GM18873 (cell line): ENCODE measurements around the gene ZBTB5.
"Not testable (repeated sequence)": the region's sequence is repeated elsewhere in the genome, so short reads cannot be mapped to it uniquely, and the experiment has no call there.

Experiments used
- ATAC-seq: cut with Tn5 transposase; IDR thresholded peaks from one replicate; pipeline ENCODE4 v1.9.1; 2021; ENCODE audit warnings: mild to moderate bottlenecking, moderate library complexity, moderate number of reproducible peaks; ENCODE audit not compliant: unreplicated experiment, low FRiP score

Gene ZBTB5

GRCh38 chr9:37465249-37466036 is at the start of gene ZBTB5:
TSS of gene ZBTB5 (minus strand) at chr9:37465450. CDS start at chr9:37442551, 22,899 bp downstream.
- peak; percentile 82 for ATAC-seq

GRCh38 chr9:37514999-37515398 is 49.7 kb upstream of the ZBTB5 start:
- ATAC-seq: no peak

GRCh38 chr9:37514415-37514814 is 49.2 kb upstream of the ZBTB5 start:
- not testable (repeated sequence) for ATAC-seq

- no peak for ATAC-seq
These were observed 47.2 kb upstream of the ZBTB5 start for GRCh38 chr9:37512437-37512836.

- ATAC-seq: no peak
These were observed 46.1 kb upstream of the ZBTB5 start for GRCh38 chr9:37511016-37512010.

GRCh38 chr9:37510053-37510452 is 44.8 kb upstream of the ZBTB5 start:
- not testable (repeated sequence) for ATAC-seq

GRCh38 chr9:37509536-37509935 is 44.3 kb upstream of the ZBTB5 start:
- no peak for ATAC-seq

GRCh38 chr9:37508834-37509206 is 43.6 kb upstream of the ZBTB5 start:
- no peak for ATAC-seq

- no peak for ATAC-seq
These were observed 43.0 kb upstream of the ZBTB5 start for GRCh38 chr9:37508135-37508833.

- ATAC-seq: no peak
These were observed 42.4 kb upstream of the ZBTB5 start for GRCh38 chr9:37507566-37508134.

- ATAC-seq: no peak
These were observed 39.4 kb upstream of the ZBTB5 start for GRCh38 chr9:37504605-37505004.

GRCh38 chr9:37503736-37504135 is 38.5 kb upstream of the ZBTB5 start:
- ATAC-seq: no peak

GRCh38 chr9:37501957-37502596 is 36.8 kb upstream of the ZBTB5 start:
- no peak for ATAC-seq

GRCh38 chr9:37499297-37499696 is 34.0 kb upstream of the ZBTB5 start:
- no peak for ATAC-seq

GRCh38 chr9:37498457-37498856 is 33.2 kb upstream of the ZBTB5 start:
- ATAC-seq: no peak

GRCh38 chr9:37497320-37497719 is 32.1 kb upstream of the ZBTB5 start:
- no peak for ATAC-seq

GRCh38 chr9:37496020-37496419 is 30.8 kb upstream of the ZBTB5 start:
- no peak for ATAC-seq

GRCh38 chr9:37495571-37495970 is 30.3 kb upstream of the ZBTB5 start:
- ATAC-seq: no peak

- ATAC-seq: no peak
These were observed 26.7 kb upstream of the ZBTB5 start for GRCh38 chr9:37491939-37492338.
